ENCODE data around the gene LRMDA. TPM values are rescaled to one million over a fixed set of nuclear protein-coding genes. Genes with fewer than 3 reads are reported as not detected.

The LRMDA gene
- total and polyA plus RNA-seq, 2 donors (not counting 1 experiment from before 2014, with no cell fraction given), result 0.12 TPM; not detected in 1

DNA sequence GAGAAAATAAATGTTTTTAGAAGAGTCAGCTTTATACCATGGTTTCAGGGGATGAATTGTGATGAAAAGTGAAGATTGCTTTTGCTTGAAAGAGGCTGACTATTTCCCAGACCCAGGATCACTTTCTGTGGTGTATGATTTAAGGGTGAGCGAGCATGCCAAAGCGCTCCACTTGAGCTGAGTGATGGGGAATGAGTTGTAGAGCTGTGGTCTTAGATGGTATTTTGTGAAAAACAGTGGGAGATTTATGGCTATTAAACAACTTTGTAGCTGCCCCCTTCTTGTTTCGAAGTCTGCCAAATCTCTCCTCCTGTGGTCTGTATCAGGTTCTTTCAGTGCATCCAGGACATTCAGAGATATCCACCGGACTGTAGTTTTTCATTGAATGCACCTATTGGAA is 888.2 kb downstream of the LRMDA start:
- H3K4me3 ChIP-seq (ENCODE audit: control extremely low read depth in 1 of 5, extremely low read depth in 1 of 5, insufficient read depth in 1 of 5, low read depth in 2 of 5, low read length in 4 of 5), result no peak overlapping the region
- no peak overlapping the region for H3K27ac Mint-ChIP-seq
- no peaks in the 10 kb centered on the region for H3K4me1 Mint-ChIP-seq
- DNase-seq (no peak), ATAC-seq (ENCODE audit: low read depth) (no peak)
- H4K20me1 ChIP-seq (ENCODE audit: control insufficient read depth, insufficient read depth, low read length, poor library complexity, severe bottlenecking), result no peaks in the 10 kb centered on the region
- TF ChIP-seq EZH2 (IDR thresholded peaks at IDR 0.05; ENCODE audit: borderline replicate concordance, insufficient read depth, low read depth, low read length, poor library complexity, severe bottlenecking), result no peak
- TF ChIP-seq, protein P1, sequence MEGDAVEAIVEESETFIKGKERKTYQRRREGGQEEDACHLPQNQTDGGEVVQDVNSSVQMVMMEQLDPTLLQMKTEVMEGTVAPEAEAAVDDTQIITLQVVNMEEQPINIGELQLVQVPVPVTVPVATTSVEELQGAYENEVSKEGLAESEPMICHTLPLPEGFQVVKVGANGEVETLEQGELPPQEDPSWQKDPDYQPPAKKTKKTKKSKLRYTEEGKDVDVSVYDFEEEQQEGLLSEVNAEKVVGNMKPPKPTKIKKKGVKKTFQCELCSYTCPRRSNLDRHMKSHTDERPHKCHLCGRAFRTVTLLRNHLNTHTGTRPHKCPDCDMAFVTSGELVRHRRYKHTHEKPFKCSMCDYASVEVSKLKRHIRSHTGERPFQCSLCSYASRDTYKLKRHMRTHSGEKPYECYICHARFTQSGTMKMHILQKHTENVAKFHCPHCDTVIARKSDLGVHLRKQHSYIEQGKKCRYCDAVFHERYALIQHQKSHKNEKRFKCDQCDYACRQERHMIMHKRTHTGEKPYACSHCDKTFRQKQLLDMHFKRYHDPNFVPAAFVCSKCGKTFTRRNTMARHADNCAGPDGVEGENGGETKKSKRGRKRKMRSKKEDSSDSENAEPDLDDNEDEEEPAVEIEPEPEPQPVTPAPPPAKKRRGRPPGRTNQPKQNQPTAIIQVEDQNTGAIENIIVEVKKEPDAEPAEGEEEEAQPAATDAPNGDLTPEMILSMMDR (IDR thresholded peaks at IDR 0.05), result no peak
- ChIA-PET POLR2A (no interaction called here), CTCF (no interaction called here)
- H3K9me3 Mint-ChIP-seq (ENCODE audit: insufficient read depth), result no peaks in the 10 kb centered on the region
- no peak overlapping the region for H3K27ac ChIP-seq (ENCODE audit: low read length in 2 of 2)
- no peaks in the 10 kb centered on the region for H3K27me3 ChIP-seq (replicated peaks in 1 of 4; ENCODE audit: control extremely low read depth in 1 of 4, control insufficient read depth in 3 of 4, insufficient read depth in 4 of 4, low read length in 3 of 4)
- H3K9me3 ChIP-seq (ENCODE audit: control extremely low read depth in 1 of 3, control insufficient read depth in 2 of 3, insufficient read depth in 1 of 3, low read length in 2 of 3), result peaks cover 0 to 13% (median 0%) of the 10 kb centered on the region in 3 donors
- H3K36me3 ChIP-seq (replicated peaks in 1 of 2; ENCODE audit: control extremely low read depth in 1 of 2, control insufficient read depth in 1 of 2, extremely low read depth in 1 of 2, insufficient read depth in 2 of 2, low read length in 1 of 2), result no peaks in the 10 kb centered on the region
- intact Hi-C loops (cut with micrococcal nuclease), result no loop called here
- H3K9ac ChIP-seq (ENCODE audit: low read length), result no peak overlapping the region
- H3K4me2 ChIP-seq (replicated peaks; ENCODE audit: low read depth, low read length, poor library complexity, severe bottlenecking), result no peak overlapping the region
- no peaks in the 10 kb centered on the region for H3K4me1 ChIP-seq (ENCODE audit: control insufficient read depth in 2 of 2, insufficient read depth in 2 of 2, low read length in 2 of 2)
- H2AFZ ChIP-seq (ENCODE audit: insufficient read depth, low read depth, low read length, poor library complexity, severe bottlenecking), result no peak overlapping the region
- H3K27me3 Mint-ChIP-seq, result no peaks in the 10 kb centered on the region
- 75% methylated on average over 3 of the region's 4 CpGs for WGBS (ENCODE audit: insufficient coverage)
- no peak overlapping the region for H3K4me3 Mint-ChIP-seq
- H3K79me2 ChIP-seq (ENCODE audit: control insufficient read depth, insufficient read depth, low read length), result no peaks in the 10 kb centered on the region

DNA sequence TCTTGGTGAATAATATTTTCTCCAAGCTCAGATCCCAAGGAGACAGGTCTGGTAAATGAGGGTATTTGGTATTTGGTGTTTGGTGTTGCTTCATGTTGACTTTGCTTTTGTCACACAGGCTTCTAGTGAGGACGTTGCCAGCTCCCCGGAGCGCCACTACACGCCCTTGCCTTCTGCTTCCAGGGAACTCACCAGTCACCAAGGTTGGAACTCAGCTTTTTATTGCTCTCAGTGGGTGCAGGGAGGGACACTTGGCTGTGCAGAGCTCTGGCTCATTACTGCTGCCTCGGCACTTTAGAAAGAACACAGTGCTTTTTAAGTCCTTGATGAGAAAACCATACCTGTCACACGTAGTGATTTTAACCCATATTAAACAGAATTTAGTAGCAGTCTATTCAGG is 892.9 kb downstream of the LRMDA start:
- no peak overlapping the region for H3K4me3 ChIP-seq (ENCODE audit: control extremely low read depth in 1 of 5, extremely low read depth in 1 of 5, insufficient read depth in 1 of 5, low read depth in 2 of 5, low read length in 4 of 5)
- no peak overlapping the region for H3K27ac ChIP-seq (ENCODE audit: low read length in 2 of 2)
- Mint-ChIP-seq H3K27me3 (no peaks in the 10 kb centered on the region), H3K9me3 (ENCODE audit: insufficient read depth) (no peaks in the 10 kb centered on the region), H3K4me3 (no peak overlapping the region), H3K27ac (no peak overlapping the region), H3K4me1 (no peaks in the 10 kb centered on the region)
- TF ChIP-seq, protein P1 (IDR thresholded peaks at IDR 0.05), result no peak
- no peak for TF ChIP-seq EZH2 (IDR thresholded peaks at IDR 0.05; ENCODE audit: borderline replicate concordance, insufficient read depth, low read depth, low read length, poor library complexity, severe bottlenecking)
- 88% methylated on average over 5 of the region's 6 CpGs for WGBS (ENCODE audit: insufficient coverage)
- CTCF ChIA-PET, result no interaction called here
- H3K27me3 ChIP-seq (replicated peaks in 1 of 4; ENCODE audit: control extremely low read depth in 1 of 4, control insufficient read depth in 3 of 4, insufficient read depth in 4 of 4, low read length in 3 of 4), result no peaks in the 10 kb centered on the region
- H3K36me3 ChIP-seq (replicated peaks in 1 of 2; ENCODE audit: control extremely low read depth in 1 of 2, control insufficient read depth in 1 of 2, extremely low read depth in 1 of 2, insufficient read depth in 2 of 2, low read length in 1 of 2), result no peaks in the 10 kb centered on the region
- no peaks in the 10 kb centered on the region for H4K20me1 ChIP-seq (ENCODE audit: control insufficient read depth, insufficient read depth, low read length, poor library complexity, severe bottlenecking)
- POLR2A ChIA-PET, result no interaction called here
- no peak for ATAC-seq (ENCODE audit: low read depth)
- no peak overlapping the region for H3K4me2 ChIP-seq (replicated peaks; ENCODE audit: low read depth, low read length, poor library complexity, severe bottlenecking)
- H3K79me2 ChIP-seq (ENCODE audit: control insufficient read depth, insufficient read depth, low read length), result no peaks in the 10 kb centered on the region
- no peaks in the 10 kb centered on the region for H3K4me1 ChIP-seq (ENCODE audit: control insufficient read depth in 2 of 2, insufficient read depth in 2 of 2, low read length in 2 of 2)
- no peak overlapping the region for H3K9ac ChIP-seq (ENCODE audit: low read length)
- DNase-seq, result no peak
- H3K9me3 ChIP-seq (ENCODE audit: control extremely low read depth in 1 of 3, control insufficient read depth in 2 of 3, insufficient read depth in 1 of 3, low read length in 2 of 3), result no peaks in the 10 kb centered on the region
- H2AFZ ChIP-seq (ENCODE audit: insufficient read depth, low read depth, low read length, poor library complexity, severe bottlenecking), result no peak overlapping the region
- intact Hi-C loops (cut with micrococcal nuclease), result no loop called here
